Stimulated activated CD8-positive, alpha-beta memory T cell treated with anti-CD3 and anti-CD28 coated beads, Interleukin-4, amount 100 ng/mL, for 1 hour (primary cell): Measurements from ENCODE around the gene PTPA.
A peak's percentile ranks its signal among the peaks of the same experiment; 100 is the strongest.
"Not testable (repeated sequence)": the region's sequence is repeated elsewhere in the genome, so short reads cannot be mapped to it uniquely, and the experiment has no call there.

Experiments
- DNase-seq, 2 donors: peaks; one replicate each; pipeline ENCODE4 v3.0.0-alpha.2; 2020; ENCODE audit warnings: low read depth in 2 of 2, low spot score in 1 of 2

PTPA gene

DNA sequence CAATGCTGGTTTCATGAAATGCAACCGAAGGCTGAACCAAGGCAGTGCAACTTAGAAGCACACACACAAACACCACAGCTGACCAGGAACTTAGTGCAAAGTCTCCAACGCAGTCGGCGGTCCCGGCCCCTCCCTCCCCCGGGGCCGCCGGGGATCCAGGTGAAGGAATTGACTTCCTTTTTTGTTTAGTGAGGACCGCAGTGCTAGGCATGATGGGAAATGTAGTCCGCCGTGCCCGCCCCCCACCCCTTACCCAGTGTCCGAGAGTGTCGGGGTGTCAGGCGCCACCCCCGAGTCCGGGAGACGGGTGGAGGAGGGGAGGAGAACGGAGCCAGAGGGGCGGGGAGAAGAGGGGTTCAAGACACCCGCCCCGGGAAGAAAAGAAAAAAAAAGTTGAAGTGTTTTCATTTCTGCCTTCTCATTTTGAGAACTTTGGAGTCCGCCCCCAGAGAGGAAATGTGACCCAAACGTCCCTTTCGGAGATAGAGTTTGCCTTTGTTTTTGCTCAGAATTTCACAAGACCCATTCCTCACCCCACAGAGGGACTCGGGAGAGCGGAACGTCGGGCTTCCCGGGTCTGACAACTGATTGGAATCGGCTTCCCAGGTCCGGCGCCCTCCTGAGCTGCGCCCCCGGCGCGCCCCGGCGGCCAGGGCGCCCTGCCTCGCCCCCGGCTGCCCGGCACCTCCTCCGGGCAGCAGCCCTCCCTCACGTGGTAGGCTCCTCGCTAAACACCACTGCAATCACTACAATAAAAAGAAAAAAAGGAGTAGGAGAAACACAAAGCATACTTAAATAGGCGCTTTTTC, 64.8 kb downstream of the PTPA start:
- DNase-seq, result no peak

DNA sequence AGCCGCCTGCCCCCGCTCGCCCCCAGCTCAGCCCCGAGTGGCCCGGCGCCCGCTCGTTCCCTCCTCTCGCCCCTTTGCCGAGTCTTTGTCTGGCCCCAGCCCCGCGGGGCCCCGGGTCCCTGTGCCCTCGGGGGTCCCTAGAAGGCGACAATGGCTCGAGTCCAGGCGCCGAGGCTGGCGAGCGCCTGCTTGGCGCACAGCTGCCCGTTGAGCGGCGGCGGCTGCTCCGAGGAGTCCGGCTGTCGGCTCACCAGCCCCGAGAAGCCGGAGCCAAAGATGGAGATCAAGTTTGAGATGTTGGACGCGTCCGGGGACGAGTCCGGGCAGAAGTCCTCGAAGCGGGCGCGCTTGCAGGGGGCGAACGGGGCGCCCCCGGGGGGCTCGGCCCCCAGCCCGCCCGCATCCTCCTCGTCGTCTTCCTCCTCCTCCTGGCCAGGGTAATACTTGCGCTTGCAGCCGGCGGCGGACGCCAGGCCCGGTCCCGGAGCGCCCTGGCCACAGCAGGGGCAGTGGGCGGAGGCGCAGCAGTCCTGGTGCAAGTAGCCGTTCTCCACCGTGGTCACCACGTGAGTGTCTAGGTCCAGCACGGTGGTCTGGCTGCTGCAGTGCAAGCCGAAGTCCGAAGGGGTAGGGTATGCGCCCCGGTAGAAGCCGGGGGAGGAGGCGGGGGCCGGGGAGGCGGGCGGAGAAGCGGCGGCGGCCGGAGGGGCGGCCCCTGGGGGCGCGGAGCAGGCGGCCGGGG, 65.7 kb downstream of the PTPA start:
- DNase-seq, result no peak

DNA sequence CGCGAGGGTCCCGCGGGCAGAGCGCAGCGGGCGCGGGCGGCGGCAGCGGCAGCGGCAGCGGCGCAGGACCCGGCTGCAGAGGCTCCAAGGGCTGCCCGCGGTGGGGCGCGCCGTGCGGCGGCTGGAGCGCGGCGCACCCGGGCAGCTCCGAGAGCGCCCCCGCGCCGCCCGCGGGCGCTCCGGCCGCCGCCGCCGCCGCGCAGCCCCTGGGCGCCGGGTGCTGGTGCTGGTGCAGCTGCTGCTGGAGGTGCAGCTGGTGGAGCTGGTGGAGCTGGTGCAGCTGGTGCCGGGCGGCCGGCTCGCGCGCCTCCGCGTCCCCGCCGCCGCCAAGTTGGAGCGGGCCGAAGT, 66.2 kb downstream of the PTPA start:
- DNase-seq, result no peak

DNA sequence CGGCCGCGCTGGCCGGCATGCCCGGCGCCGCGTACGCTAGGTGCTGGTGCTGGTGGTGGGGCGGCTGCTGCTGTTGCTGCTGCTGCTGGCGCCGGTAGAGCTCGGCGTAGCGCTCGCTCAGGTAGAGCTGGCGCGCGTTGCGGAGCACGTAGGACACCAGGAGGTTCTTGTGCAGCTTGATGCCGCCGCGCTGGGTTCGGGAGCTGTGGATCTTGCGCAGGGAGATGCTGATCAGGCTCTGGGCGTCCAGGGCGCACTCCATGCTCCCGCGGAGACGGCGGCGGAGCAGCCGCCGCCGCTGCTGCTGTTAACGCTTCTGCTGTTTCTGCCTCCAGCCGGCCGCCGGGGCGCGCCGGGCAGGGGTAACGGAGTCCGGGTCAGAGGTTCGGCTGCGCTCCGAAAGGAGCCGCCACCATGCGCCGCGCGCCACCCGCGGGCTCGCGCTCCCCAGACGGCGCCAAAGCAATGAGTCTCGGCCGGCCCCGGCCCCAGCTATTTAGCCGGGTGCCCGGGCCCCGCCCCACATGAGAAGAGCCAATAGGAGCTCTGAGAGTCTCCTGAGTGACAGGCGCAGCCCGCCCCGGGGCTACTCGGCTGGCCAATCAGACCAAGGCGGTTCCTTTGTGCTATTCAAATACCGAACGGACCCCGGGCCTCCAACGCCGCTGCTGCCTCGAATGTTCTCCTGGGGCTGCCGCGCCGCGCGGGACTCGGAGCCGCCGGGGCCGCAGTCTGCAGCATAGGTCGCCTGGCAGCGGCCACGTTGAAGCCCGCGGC, 66.8 kb downstream of the PTPA start, which contains the start of gene IER5L:
Gene IER5L, minus strand, starts transcription at position 471 of the 777 bp plus-strand sequence. Its CDS starts 209 bp downstream, at position 262.
- peak; percentile 85 to 89 for DNase-seq

DNA sequence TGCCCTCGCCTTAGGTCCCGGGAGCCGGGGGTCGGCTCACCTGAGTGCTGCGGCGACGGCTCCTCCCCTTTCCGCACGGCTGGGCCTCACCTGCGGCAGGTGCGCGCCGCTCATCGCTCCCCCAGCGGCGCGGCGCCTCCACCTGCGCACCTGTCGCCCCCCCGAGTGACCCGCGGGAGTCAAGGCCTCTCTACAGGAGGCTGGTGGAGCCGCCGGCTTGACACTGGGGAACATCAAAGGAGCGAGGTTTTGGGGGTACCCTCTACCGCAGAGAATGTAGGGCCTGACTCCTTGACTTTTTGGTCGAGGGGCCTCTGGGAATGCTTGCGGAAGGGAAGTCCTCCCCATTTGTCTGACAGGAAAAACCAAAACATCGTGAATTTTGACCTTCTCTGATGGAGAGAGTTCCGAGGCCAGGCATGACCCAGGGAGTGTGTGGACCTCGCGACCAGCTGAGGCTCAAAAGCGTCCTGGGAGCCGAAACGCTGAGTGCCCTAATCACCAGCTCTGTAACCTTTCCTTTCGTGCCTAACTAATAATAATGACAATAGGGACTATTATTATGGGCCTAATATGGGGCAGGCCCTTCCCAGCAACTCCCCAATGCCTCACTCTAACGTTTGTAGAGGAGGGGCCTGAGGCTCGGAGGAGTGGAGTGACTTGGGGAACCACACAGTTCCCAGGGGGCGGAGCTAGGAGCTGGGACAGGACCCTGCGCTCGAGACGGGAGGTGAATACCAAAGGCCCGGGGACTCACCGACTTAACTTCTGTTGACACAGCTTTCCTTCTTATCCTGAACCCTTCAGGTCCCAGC, 67.6 kb downstream of the PTPA start:
- no peak for DNase-seq

DNA sequence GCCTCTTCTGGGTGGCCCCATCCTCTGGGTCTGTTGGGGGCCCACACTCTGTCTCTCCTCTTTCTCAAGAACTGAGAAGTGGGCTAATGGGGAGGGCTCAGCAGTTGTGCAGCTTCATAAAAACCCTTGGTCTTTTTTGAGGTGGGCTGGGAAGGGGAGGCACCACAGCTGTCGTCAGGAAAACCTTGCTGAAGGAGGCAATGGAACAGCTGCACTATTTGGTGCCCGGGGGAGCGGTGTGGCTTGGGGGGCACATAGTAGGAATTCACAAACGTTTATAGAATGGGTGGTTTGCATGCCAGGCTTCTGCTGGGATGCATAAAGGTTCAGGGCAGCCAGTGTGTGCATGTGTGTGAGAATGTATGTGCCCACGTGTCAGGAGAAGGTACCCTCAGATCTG, 70.0 kb downstream of the PTPA start:
- DNase-seq, result no peak

DNA sequence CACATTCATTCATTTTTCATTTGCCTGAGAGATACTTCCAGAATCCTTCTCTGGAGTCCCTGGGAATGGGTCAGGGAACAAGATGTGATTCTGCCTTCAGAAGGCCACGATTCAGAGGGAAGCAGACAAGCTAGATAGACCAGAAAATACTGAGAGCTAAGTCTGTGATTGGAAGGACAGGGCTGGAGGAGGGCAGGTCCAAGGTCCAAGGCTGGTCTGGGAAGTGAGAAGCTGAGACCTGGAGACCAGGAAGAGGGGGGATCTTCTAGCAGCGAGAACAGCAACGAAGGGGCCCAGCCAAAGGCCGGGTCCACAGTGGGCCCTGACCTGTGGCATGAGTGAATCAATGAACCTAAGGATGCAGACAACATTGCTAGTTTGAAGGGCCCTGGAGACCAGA, 70.9 kb downstream of the PTPA start:
- no peak for DNase-seq

DNA sequence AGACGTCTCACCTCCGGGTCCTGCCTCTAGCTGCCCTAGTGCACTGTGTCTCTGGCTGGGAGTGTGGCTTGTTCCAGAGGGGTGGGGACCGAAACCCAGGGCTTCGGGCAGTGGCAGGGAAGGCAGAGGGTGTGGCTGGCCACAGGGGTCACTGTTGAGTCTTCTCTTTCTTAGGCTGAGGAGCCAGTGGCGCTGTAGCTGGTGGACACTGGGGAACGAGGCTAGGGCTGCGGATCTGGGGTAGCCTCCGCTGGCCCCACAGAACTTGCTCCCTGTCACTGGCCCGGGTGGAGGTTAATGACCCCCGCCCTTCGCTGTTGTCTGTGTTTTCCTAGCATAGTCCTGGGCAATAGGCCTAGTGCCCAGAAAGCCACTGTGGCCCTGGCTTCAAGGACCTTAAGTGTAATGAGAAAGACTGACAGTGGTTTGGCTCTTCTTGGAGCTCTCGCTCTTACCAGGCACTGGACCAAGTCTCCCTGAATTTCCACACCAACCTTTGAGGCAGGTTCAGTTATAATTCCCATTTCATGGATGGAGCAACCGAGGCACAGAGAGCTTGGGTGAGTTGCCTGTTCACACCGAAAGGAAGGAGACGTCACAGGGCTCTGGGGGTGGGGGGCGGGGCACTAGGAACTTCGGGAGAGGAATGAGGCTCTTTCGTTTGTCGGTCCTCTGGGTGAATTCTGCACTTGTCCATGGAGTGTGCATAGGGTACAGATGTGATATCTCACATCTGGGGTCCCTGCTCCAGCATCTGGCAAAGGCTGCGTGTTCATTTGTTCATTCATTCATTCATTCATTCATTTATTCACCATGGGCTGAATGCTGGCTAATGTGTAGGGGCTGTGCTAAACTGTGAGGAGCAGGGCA, 71.6 kb downstream of the PTPA start:
- no peak for DNase-seq

DNA sequence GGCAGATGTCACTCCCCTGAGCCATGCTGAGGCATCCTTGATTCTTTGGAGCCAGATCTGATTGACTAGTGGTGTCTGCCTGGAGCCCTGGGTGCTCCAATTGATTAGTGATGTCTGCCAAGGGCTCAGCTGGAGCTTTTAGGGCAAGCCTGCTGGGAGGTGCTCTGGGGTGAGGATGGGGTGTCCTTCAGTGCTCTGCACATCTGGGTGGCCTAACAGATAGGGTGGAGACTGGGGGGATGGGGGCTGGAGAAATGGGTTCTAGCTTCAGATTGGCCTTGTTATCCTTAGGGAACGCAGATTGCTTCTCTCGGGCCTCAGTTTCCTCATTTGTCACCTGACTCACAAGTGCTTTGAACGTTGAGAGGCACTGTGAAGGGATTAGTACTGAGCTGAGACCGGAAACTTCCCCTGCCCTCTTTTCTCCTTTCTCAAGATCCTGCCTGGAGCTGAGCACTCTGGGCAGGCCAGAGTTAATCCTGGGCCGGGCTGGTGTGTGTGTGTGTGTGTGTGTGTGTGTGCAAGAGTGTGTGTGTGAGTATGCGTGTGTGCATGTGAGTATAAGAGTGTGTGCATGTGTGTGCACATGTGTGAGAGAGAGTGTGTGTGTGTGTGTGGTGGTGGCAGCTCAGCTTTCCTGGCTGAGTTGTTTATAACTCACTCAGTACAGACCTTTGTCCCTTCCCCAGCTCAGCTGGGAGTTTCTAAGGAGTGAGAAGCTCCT, 72.4 kb downstream of the PTPA start:
- no peak for DNase-seq

DNA sequence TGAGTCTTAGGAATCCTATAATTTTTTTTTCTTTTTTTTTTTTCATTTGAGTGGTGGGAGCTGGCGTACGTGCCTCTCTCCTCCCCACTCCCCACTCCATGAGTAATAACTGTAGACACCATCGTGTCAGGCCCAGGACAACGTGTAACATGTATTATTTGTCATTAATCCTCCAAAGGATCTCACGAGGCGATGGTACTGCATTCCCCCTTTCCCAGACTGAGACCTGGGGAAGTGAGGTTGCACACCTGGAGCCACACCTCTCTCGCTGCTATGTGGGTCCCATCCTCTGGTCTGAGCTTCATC, 73.0 kb downstream of the PTPA start:
- DNase-seq, result no peak

DNA sequence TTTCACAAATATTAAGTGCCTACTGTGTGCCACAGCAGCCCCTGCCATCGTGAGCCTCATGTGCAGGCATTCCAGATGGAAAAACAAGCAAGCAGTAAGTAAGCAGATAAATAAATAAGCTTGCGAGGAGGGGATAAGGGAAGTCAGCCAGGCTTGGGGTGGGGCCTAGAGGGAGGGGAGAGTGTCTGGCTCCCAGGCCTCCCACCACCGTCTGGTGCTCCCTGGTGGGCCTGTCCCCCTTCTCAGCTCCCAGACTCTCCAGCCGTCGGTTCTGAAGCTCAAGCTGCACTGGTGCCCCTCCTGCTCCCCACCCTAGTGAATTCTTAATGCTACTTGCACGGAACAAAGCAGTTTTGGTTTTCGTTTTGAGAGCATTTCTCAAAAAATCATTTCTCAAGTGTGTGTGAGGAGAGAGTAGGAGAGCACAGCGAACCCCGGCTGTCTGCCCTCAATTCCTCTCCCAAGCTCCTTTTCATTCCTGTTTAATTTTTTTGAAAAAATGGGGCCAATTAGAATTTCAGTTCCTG, 73.4 kb downstream of the PTPA start:
- no peak for DNase-seq

DNA sequence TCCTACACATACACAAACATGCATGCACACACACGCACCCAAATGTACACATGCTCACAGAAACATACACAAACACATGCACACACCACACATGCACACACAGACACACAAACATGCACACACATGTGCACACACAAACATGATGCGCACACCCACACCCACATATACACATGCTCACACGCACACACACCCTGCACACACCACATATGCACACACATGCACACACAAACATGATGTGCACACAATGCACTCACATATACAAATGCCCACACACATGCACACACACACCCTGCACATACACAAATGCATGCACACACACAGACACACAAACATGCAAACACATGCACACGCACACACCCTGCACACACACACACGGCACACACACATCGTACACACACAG, 74.2 kb downstream of the PTPA start:
- DNase-seq, result no peak

DNA sequence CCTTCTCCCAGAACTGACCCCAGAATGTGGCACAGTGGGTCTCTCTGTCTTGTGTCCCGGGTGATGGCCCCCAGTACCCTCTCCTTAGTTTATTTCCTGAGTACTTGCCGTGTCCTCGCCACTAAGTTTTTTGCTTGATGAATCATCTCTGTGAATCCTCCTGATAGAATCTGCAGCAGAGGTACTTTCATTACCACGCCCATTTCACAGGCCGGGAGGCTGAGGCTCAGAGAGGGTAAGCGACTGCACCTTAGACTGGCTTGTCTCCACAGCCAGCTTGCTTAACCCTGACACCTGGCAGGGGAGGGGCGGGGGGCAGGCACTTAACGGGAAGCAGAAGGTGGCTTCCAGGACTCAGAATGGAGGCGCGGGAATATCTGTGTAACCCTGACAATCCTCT, 74.8 kb downstream of the PTPA start:
- DNase-seq, result no peak

DNA sequence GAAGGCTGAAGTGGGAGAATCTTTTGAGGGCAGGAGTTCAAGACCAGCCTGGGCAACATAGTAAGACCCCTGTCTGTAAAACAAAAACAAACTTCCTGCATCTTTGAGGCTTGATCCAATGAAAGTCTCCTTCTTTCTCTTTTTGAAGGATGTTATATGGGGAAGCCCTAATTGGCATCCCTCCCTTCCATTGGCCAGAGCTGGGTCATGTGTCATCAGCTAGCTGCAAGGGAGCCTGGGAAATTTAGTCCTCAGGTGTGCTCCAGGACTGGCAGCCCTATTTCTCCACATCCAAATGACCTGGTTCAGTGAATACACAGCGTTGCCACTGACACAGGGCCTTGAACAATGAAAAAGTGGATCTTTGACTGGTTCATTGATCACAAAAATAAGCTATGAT, 75.8 kb downstream of the PTPA start:
- DNase-seq, result no peak

DNA sequence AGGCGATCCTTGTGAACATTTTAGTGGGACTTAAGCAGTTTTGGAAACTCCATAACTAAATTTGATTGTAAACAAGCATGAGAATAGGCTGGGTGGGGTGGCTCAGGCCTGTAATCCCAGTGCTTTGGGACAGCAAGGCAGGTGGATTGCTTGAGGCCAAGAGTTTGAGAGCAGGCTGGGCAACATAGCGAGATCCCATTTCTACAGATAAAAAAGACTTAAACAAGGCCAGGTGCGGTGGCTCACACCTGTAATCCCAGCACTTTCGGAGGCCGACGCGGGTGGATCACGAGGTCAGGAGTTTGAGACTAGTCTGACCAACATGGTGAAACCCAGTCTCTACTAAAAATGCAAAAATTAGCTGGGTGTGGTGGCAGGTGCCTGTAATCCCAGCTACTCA, 78.8 kb downstream of the PTPA start:
- DNase-seq, result not testable (repeated sequence)

DNA sequence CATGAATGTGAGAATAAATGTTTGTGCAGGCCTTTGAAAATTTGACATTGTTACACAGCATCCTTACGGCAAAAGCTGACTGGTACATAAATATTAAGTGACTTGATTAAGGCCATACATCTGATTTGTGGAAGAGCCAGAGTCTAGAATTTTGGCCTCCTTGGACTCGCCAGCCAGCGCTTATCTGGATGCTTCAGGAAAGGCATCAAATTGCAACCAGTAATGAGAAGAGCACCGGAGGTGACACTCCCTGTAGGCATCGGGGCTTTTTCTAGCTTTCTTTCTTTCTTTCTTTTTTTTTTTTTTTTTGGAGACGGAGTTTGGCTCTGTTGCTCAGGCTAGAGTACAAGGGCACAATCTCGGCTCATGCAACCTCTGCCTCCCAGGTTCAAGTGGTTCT, 80.0 kb downstream of the PTPA start:
- DNase-seq, result no peak

DNA sequence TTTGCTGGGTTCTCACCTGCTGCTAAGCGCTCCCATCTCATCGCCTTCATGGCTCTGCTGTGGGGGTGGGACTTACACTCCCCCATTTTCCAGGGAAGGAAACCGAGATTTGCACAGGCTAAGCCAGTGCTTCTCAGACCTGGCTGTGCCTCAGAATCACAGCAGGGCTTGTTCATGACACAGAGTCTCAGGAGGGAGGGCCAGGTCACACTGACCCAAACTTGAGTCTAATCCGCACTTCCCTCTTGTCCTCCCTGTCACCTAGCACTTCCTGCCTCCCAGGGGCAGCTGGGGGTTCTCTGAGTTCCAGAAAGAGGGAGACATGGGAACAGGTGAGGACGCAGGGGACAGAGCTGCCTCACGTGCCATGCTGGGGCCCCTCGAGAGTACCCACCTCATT, 82.4 kb downstream of the PTPA start:
- no peak for DNase-seq

DNA sequence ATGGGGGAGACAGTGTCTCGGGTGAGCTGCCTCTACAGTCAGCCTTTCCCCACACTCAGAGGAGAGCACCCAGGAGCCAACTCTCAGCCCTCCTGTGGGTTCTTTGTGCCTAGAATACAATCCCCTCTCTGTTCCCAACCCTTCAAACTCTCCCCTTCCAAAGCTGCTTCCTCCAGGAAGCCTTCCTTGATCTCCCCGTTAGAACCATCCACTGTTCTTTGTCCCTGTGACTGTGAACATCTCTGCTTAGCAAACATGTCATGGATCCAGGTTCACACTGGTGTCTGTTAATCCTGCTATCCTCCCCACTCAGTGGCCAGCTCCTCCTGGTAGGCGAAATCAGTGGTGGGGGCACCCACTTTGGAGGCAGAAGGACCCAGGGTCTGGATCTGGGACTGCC, 83.0 kb downstream of the PTPA start:
- DNase-seq, result no peak

DNA sequence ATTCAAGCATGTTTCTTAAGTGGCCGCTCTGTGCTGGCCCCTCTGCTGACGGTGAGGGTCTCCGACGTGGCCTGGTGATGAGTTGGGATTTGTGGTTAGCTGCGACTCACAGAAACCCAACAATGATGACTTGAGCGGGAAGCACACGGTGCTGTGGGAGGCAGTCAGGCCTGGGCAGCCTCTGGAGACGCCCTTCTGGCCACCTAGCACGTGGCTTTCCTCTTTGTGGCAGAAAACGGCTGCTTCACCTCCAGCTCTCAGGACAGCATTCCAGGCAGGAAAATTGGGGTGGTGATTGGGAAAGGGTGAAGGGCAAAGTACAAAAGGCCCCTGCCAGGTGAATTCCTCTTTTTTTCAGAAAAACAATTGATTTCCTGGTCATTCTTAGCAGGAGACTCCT, 84.4 kb downstream of the PTPA start:
- DNase-seq, result no peak
